SIG-M5 (cell line): ENCODE measurements around the gene PTH2.
"Not testable (repeated sequence)": the region's sequence is repeated elsewhere in the genome, so short reads cannot be mapped to it uniquely, and the experiment has no call there.

Experiments used
- DNase-seq: peaks from one replicate; lab custom pipeline; 2025; lab: John Stamatoyannopoulos, UW

Gene PTH2, protein sequence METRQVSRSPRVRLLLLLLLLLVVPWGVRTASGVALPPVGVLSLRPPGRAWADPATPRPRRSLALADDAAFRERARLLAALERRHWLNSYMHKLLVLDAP

DNA sequence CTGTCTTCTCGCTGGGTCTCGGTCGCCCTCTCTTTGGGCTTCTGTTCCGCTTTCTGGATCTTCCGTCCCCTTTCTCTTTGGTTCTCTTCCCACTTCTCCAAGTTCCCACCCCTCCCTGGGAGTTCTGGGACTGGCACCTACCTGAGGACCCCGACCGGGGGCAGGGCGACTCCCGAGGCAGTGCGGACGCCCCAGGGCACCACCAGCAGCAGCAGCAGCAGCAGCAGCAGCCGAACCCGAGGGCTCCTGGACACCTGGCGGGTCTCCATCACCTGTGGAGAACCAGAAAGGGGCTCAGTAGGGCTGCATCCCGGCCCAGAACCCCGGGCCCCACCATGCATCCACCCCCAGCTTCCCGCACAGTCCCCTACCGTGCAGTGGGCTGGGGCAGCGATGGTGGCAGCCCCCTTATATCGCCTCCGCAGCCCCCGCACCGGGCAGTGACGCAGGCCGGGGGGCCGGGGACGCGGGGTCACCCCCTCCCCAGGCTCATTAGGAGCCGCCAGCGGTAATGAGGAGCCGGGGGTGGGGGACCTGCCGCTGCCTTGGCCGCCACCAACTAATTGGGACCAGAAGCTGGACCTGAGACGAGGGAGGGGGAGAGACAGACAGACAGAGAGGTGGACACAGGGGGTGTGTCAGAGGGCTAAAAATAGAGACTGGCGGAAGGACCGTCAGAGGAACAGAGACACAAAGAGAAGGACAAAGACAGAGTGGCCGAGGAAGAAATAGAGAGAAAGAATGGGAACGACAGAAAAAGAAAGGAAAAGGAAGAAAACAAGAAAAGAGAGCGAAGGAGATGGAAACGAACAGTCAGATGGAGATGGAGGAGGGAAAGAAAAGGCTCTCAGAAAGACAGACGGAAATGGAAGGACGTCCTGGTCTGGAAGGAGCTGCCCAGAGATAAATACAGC lies at the start of gene PTH2:
Gene PTH2, minus strand, starts transcription at position 371 of the 914 bp plus-strand sequence. Its CDS starts 102 bp downstream, at position 269.
- DNase-seq = no peak

GRCh38 chr19:49472936-49473335 lies 49.7 kb upstream of the PTH2 start:
- no peak for DNase-seq

GRCh38 chr19:49470615-49470978 lies 47.4 kb upstream of the PTH2 start:
- DNase-seq = no peak

DNA sequence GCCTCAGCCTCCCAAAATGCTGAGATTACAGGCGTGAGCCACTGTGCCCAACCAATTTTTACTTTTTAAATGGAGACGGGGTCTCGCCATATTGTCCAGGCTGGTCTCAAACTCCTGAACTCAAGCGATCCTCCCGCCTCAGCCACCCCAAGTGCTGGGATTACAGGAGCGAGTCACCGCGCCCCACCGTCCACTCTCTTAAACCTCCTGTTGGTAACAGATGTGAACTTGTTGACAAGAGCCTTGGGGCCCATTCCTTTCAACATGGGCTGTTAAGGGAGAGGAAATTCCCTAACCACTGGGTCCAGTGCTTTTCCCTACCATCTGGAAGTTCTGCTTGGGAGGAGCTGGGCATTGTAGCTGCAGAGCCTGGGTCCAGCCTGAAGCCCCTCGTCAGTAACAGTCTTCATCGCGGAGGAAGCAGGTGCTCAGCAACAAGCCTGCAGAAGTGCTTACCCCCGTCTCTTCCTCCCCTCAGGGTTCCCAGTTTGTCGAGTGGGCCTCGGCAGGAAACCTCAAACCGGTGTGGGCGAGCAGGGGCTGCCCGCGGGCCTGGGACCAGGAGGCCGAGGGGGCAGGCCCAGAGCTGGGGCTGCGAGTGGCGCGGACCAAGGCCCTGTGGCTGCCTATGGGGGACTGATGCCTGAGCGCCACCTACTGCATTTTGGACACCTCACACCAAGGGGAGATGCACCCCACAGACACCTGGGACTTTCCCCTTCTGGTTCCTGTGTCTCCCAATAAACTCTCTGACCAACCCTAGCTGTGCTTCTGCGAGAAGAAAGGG lies 46.8 kb upstream of the PTH2 start:
- DNase-seq = no peak

DNA sequence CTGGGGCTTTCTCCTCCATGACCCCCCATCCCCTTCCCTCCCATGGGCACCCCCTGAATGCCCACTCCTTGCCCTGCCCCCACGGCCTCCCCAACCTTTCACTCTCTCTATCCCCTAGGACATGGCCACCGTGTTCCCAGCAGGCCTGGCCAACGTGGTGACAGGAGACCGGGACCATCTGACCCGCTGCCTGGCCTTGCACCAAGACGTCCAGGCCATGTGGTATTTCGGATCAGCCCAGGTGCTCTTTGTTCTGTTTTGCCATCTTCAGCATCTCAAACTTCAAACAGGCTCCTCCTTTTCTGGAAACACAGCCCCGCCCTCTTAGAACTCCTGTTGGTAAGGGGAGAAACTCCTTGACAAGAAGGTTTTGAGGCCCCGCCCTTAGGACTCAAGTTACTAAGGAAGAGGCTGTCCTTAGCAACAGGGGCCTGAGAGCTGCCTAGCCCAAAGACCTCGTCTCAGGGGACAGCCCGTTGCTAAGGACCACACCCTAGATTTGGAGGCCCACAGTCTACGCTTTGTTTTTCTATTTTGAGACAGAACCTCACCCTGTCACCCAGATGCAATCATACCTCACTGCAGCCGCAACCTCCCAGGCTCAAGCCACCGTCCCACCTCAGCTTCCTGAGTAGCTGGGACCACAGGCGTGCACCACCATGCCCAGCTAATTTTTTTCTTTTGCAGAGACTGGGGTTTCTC lies 45.7 kb upstream of the PTH2 start:
- DNase-seq = no peak

- DNase-seq = no peak
These were observed 45.0 kb upstream of the PTH2 start for GRCh38 chr19:49468199-49468598.

DNA sequence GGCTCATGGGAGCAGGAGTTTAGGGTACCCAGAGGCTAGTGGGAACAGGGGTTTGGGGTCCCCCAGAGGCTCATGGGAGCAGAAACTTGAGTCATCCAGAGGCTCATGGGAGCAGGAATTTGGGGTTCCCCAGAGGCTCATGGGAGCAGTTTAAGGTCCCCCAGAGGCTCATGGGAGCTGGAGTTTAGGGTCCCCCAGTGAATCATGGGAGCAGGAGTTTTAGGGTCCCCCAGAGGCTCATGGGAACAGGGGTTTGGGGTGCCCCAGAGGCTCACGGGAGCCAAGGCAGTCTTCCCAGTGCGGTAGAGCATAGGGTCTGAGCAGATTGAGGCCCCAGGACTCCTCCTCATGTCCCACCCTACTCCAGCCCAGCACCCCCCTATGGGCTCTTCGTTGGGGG lies 42.1 kb upstream of the PTH2 start:
- no peak for DNase-seq

DNA sequence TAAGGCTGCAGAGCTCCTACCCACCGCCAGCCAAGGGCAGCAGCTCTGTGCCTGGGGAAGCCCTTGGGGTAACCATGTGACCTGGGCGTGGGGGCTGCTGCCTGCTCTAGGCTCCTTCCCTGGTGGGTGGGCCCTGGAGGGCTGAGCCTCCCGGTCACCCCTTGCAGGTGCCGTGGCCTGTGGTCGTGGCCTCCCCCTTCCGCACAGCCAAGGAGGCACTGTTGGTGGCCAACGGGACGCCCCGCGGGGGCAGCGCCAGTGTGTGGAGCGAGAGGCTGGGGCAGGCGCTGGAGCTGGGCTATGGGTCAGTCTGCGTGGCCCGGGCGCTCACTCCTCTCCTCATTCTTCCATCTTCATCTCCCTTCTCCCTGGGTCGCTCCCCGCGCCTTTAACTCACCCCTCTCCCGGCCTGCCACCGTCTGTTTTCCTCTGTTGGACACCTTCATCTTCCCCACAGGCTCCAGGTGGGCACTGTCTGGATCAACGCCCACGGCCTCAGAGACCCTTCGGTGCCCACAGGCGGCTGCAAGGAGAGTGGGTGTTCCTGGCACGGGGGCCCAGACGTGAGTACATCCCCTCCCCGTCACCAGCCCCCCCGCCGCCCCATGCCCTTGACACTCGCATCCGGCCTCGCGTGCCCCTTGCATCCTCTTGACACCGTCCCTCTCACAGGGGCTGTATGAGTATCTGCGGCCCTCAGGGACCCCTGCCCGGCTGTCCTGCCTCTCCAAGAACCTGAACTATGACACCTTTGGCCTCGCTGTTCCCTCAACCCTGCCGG lies 40.9 kb upstream of the PTH2 start:
- no peak for DNase-seq

DNA sequence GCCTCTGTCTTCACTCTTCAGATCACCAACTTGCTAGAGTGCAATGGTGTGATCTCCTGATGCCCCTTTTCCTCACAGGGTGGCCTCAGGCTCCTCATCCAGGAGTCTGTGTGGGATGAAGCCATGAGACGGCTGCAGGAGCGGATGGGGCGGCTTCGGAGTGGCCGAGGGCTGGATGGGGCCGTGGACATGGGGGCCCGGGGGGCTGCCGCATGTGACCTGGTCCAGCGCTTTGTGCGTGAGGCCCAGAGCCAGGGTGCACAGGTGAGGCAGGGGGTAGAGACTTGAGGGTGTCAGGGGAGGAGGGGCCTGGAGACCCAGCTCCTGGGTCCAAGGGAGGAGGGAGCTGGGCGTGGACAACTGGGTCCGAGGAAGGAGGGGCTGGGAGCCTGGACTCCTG lies 39.3 kb upstream of the PTH2 start:
- DNase-seq = no peak

GRCh38 chr19:49461656-49462055 lies 38.4 kb upstream of the PTH2 start:
- DNase-seq = no peak

- not testable (repeated sequence) for DNase-seq
These were observed 37.9 kb upstream of the PTH2 start for GRCh38 chr19:49461130-49461529.

DNA sequence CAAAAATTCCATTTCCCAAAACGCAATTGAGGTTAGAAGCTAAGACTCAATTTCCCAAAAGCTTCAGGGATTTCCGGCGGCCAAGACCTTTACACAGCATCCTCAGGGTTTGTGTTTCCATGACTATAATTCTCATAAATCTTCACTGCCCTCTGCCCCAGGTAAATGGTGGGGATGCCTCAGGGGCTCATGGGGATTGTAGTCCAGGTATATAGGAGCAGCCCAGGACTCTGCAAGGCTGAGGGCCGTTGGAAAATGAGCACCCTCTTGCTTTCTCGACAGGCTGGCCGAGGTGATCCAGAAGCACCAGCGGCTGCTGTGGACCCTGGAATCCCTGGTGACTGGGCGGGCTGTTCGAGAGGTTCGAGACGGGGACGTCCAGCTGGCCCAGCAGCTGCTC lies 36.1 kb upstream of the PTH2 start:
- DNase-seq = no peak

GRCh38 chr19:49458567-49458903 lies 35.3 kb upstream of the PTH2 start:
- DNase-seq = no peak

GRCh38 chr19:49456326-49456725 lies 33.1 kb upstream of the PTH2 start:
- no peak for DNase-seq

DNA sequence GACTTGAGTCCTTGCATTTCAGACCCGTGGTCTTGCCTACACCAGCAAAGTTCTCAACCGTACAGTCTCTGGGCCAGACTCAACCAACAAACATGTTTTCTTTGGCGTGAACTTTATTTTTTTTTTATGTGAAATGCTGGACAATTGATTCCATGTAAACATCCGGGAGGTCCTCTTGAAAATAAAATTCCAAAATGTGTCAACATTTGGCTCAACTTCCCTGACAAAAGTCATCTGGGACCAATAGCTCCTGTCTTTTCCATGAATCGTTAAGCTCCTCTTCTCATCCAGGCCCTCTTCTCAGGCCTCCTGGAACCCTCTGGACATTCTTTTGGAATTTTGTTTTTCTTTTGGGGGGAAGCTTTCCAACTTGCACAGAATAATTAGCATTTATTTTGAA lies 32.5 kb upstream of the PTH2 start:
- no peak for DNase-seq

DNA sequence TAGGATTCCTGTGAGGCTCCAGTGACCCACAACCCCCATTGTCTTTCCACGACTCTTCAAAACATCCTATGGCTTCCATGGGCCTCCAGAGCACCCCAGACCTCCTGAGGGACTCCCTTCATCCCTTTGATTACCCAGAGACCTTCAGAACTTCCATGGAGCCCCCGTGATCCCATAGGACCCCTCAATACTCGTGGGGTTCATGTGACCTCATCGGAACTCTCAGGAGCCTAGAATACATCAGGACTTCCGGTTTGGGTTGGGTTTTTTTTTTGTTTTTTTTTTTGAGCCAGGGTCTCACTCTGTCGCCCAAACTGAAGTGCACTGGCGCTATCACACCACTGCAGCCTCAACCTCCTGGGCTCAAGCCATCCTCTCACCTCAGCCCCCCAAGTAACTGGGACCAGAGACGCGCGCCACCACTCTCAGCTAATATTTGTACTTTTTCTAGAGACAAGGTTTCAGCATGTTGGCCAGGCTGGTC lies 30.6 kb upstream of the PTH2 start:
- no peak for DNase-seq

DNA sequence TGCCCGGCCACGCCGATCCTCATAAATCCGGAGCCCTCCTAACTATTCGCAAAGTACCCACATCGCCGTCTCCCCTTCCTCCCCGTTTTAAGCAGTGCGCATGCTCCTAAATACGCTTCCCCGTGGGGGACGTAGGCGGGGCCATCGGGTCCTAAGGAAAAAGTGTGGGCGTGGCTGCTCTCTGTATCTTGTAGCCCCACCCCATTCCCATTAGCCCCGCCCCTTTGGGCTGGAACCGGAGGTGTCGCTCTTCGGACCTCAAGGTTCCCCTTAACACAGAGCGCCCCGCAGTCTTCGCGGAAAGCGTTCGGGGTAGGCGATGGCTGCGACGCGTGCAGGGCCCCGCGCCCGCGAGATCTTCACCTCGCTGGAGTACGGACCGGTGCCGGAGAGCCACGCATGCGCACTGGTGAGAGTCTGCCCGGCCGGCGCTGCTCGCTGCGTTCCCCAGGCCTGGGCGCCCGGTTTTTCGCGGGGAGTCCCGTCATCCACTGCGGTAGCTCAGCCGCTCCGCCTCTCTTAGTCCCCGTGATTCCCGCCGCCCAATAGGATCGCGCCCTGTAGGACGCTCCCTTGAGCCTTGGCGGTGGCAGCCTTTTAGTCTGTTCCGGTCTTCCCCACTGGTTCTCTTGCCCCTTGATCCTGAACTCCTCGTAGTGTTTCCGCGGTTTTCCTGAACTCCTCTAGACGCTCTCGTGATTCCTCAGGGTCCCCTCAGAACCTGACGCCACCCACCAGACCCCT lies 29.9 kb upstream of the PTH2 start, which contains the start of gene ALDH16A1:
Gene ALDH16A1, plus strand, starts transcription at position 213 of the 744 bp plus-strand sequence. Its CDS starts 107 bp downstream, at position 320.
- DNase-seq = peak; percentile 51

GRCh38 chr19:49451430-49452181 lies 28.4 kb upstream of the PTH2 start, which contains the start of gene PIH1D1:
PIH1D1 (minus strand) TSS chr19:49451814; CDS start chr19:49451574, 240 bp downstream.
- peak; percentile 96 for DNase-seq

- no peak for DNase-seq
These were observed 27.2 kb upstream of the PTH2 start for GRCh38 chr19:49450405-49450804.

DNA sequence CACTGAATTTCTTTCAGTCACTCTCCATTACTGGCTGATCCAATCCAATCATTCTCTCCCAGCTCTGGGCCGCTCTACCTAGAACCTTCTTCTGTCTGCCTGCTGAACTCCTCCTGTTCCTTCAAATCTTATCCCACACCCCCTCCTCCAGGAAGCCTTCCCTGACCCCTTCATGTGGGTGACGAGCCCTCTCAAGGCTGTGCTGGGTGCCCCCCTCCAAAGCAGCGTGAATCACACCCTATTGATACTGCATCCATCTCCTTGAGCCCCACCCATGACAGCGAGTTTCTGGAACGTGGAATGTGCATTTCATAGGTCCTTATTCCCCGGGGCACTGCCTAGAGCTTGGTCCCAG lies 25.2 kb upstream of the PTH2 start:
- DNase-seq = no peak
